DOHH2 (cell line): ENCODE data around the gene GPR45.

Source experiments
- H3F3A ChIP-seq: fragments of 200-600 bp; sonication (generic), shearing (Covaris generic); 2 replicates; pipeline ENCODE4 v1.6.0; 2016; ENCODE audit warnings: antibody characterized with exemption, mild to moderate bottlenecking; ENCODE audit not compliant: control insufficient read depth, insufficient read depth
- H3K27ac ChIP-seq: fragments of 200-600 bp; sonication (generic); 2 replicates; pipeline ENCODE4 v1.5.1; 2014; ENCODE audit warnings: low read depth, mild to moderate bottlenecking, low read length, moderate library complexity
- H3K27me3 ChIP-seq: fragments of 200-600 bp; sonication (generic); 2 replicates; pipeline ENCODE4 v1.6.1; 2014; ENCODE audit warnings: mild to moderate bottlenecking, low read length, mixed read lengths; ENCODE audit not compliant: control insufficient read depth
- H3K36me3 ChIP-seq: fragments of 200-600 bp; sonication (generic); 2 replicates; pipeline ENCODE4 v1.6.1; 2014; ENCODE audit warnings: mild to moderate bottlenecking, low read length, moderate library complexity, mixed read lengths; ENCODE audit not compliant: control insufficient read depth
- H3K4me1 ChIP-seq: fragments of 200-600 bp; sonication (generic); 2 replicates; pipeline ENCODE4 v1.6.1; 2014; ENCODE audit warnings: mild to moderate bottlenecking, low read length, mixed read lengths; ENCODE audit not compliant: control insufficient read depth
- H3K4me2 ChIP-seq: fragments of 200-600 bp; sonication (generic); 2 replicates; pipeline ENCODE4 v1.6.0; 2014; ENCODE audit warnings: mild to moderate bottlenecking, low read length, moderate library complexity
- H3K4me3 ChIP-seq: fragments of 200-600 bp; sonication (generic); 2 replicates; pipeline ENCODE4 v1.5.1; 2014; ENCODE audit warnings: mild to moderate bottlenecking, low read length, mixed read lengths
- H3K79me2 ChIP-seq: fragments of 200-600 bp; sonication (generic); 2 replicates; pipeline ENCODE4 v1.6.1; 2014; ENCODE audit warnings: mild to moderate bottlenecking, low read length, mixed read lengths; ENCODE audit not compliant: control insufficient read depth
- H3K9me2 ChIP-seq: fragments of 200-600 bp; sonication (generic); replicated peaks from 2 replicates; pipeline ENCODE4 v1.6.1; 2014; ENCODE audit warnings: mild to moderate bottlenecking, low read length, mixed read lengths; ENCODE audit not compliant: control insufficient read depth
- H3K9me3 ChIP-seq: fragments of 200-600 bp; sonication (generic); 2 replicates; pipeline ENCODE4 v1.6.1; 2014; ENCODE audit warnings: antibody characterized with exemption, low read length, mixed read lengths; ENCODE audit not compliant: control insufficient read depth, insufficient read depth
- H4K20me1 ChIP-seq: fragments of 200-600 bp; sonication (generic); 2 replicates; pipeline ENCODE4 v1.6.0; 2014; ENCODE audit warnings: low read depth, mild to moderate bottlenecking, antibody characterized with exemption, low read length, moderate library complexity; ENCODE audit not compliant: control insufficient read depth, insufficient read depth
- CTCF ChIP-seq: fragments of 200-600 bp; sonication (generic); IDR thresholded peaks from one replicate; pipeline ENCODE4 v1.5.1; 2014; ENCODE audit warnings: antibody characterized with exemption, mild to moderate bottlenecking, low read depth, low read length; ENCODE audit not compliant: poor library complexity, severe bottlenecking
- EZH2phosphoT487 ChIP-seq: fragments of 200-600 bp; sonication (generic); IDR thresholded peaks from 2 replicates; pipeline ENCODE4 v1.6.1; 2017; ENCODE audit warnings: borderline replicate concordance, mild to moderate bottlenecking, antibody characterized with exemption, low read length, moderate library complexity, mixed read lengths

Gene GPR45

GRCh38 chr2:105237045-105237765, 4.3 kb upstream of the GPR45 start:
- TF ChIP-seq EZH2phosphoT487 (no peak), CTCF (no peak)
- H4K20me1 ChIP-seq: no peaks in the 10 kb centered on the region
- no peaks in the 10 kb centered on the region for H3K27me3 ChIP-seq
- H3K36me3 ChIP-seq: no peaks in the 10 kb centered on the region
- H3K27ac ChIP-seq: no peak overlapping the region
- no peaks in the 10 kb centered on the region for H3K79me2 ChIP-seq
- no peaks in the 10 kb centered on the region for H3K9me3 ChIP-seq
- H3K4me1 ChIP-seq: peaks cover 7% of the 10 kb centered on the region
- H3F3A ChIP-seq: no peaks in the 10 kb centered on the region
- H3K9me2 ChIP-seq: no peaks in the 10 kb centered on the region
- no peak overlapping the region for H3K4me2 ChIP-seq
- no peak overlapping the region for H3K4me3 ChIP-seq

GRCh38 chr2:105238664-105239240, 2.8 kb upstream of the GPR45 start:
- H3K27ac ChIP-seq: no peak overlapping the region
- no peaks in the 10 kb centered on the region for H3K79me2 ChIP-seq
- H3F3A ChIP-seq: no peaks in the 10 kb centered on the region
- H3K4me2 ChIP-seq: peak overlapping the region; percentile 48
- TF ChIP-seq CTCF (no peak), EZH2phosphoT487 (no peak)
- H3K36me3 ChIP-seq: no peaks in the 10 kb centered on the region
- H3K4me3 ChIP-seq: no peak overlapping the region
- no peaks in the 10 kb centered on the region for H3K27me3 ChIP-seq
- no peaks in the 10 kb centered on the region for H3K9me2 ChIP-seq
- H3K4me1 ChIP-seq: peaks cover 7% of the 10 kb centered on the region
- H3K9me3 ChIP-seq: no peaks in the 10 kb centered on the region
- no peaks in the 10 kb centered on the region for H4K20me1 ChIP-seq

- Histone ChIP-seq H3K27me3 (no peaks in the 10 kb centered on the region), H3K27ac (no peak overlapping the region), H4K20me1 (no peaks in the 10 kb centered on the region), H3K9me3 (no peaks in the 10 kb centered on the region), H3K9me2 (no peaks in the 10 kb centered on the region), H3K79me2 (no peaks in the 10 kb centered on the region), H3K4me1 (peaks cover 7% of the 10 kb centered on the region), H3K4me3 (no peak overlapping the region), H3F3A (no peaks in the 10 kb centered on the region), H3K4me2 (no peak overlapping the region), H3K36me3 (no peaks in the 10 kb centered on the region)
- no peak for TF ChIP-seq EZH2phosphoT487
- TF ChIP-seq CTCF: no peak
Measured at GRCh38 chr2:105239924-105240323, 1.6 kb upstream of the GPR45 start.
